Measurements from ENCODE around the gene PTGDS.
"Not testable (repeated sequence)": the region's sequence is repeated elsewhere in the genome, so short reads cannot be mapped to it uniquely, and the experiment has no call there.

PTGDS gene

GRCh38 chr9:137001857-137002645 lies 24.7 kb downstream of the PTGDS start:
- TF ChIP-seq CTCF (conservative IDR thresholded peaks at IDR 0.05; ENCODE audit: low read length): no peak
- H3K4me3 ChIP-seq (ENCODE audit: low read length): no peak overlapping the region
- DNase-seq (ENCODE audit: low read depth): no peak

- DNase-seq (ENCODE audit: low read depth): no peak
- no peak overlapping the region for H3K4me3 ChIP-seq (ENCODE audit: low read length)
- no peak for TF ChIP-seq CTCF (conservative IDR thresholded peaks at IDR 0.05; ENCODE audit: low read length)
These were observed 25.3 kb downstream of the PTGDS start for GRCh38 chr9:137002646-137003041.

- TF ChIP-seq CTCF (conservative IDR thresholded peaks at IDR 0.05; ENCODE audit: low read length): peak; percentile 35
- DNase-seq (ENCODE audit: low read depth); H3K4me3 ChIP-seq (ENCODE audit: low read length): not testable (repeated sequence)
These were observed 27.0 kb downstream of the PTGDS start for GRCh38 chr9:137004285-137004684.

- TF ChIP-seq CTCF (conservative IDR thresholded peaks at IDR 0.05; ENCODE audit: low read length): no peak
- no peak for DNase-seq (ENCODE audit: low read depth)
- H3K4me3 ChIP-seq (ENCODE audit: low read length): no peak overlapping the region
These were observed 29.1 kb downstream of the PTGDS start for GRCh38 chr9:137006116-137007003.

- DNase-seq (ENCODE audit: low read depth): no peak
- H3K4me3 ChIP-seq (ENCODE audit: low read length): no peak overlapping the region
These were observed 30.0 kb downstream of the PTGDS start for GRCh38 chr9:137007108-137007815.

GRCh38 chr9:137007816-137008270 lies 30.5 kb downstream of the PTGDS start:
- H3K4me3 ChIP-seq (ENCODE audit: low read length): no peak overlapping the region
- no peak for TF ChIP-seq CTCF (conservative IDR thresholded peaks at IDR 0.05; ENCODE audit: low read length)
- DNase-seq (ENCODE audit: low read depth): no peak

More at GRCh38 chr9:137007108-137007815, 30.0 kb downstream of the PTGDS start:
- no peak for TF ChIP-seq CTCF (conservative IDR thresholded peaks at IDR 0.05; ENCODE audit: low read length)
